GM19023 (cell line): ENCODE measurements around the gene B3GNT2.

ENCODE experiments used
- ATAC-seq: cut with Tn5 transposase; IDR thresholded peaks from one replicate; pipeline ENCODE4 v1.9.1; 2021; ENCODE audit warnings: mild to moderate bottlenecking, moderate library complexity; ENCODE audit not compliant: unreplicated experiment

The B3GNT2 gene

GRCh38 chr2:62202729-62203128 is 6.8 kb downstream of the B3GNT2 start:
- ATAC-seq = no peak

- ATAC-seq = no peak
Observed at GRCh38 chr2:62203459-62203858, 7.5 kb downstream of the B3GNT2 start.

DNA sequence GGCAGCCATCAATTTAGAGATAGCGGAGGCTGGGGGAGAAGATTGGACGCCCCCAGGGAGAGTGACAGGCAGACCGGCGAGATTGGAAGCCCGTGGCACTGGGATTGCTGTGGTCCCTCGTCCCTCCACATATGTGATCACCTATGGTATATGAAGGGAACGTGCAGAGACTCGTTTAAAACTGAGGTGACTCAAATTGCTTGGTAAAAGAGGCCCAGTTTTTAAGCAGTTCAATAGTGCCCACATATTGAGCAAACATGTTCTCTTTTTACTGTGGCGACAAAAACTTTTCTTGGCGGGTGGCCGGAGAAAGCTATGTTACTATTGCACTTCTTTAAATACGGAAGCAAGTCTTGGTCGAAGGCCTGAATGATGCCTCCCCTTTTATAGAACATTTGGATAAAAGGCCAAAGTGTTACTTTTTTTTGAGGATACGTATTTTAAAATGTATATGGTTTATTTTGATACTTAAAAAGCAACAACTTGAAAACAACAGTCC is 9.1 kb downstream of the B3GNT2 start:
- ATAC-seq = no peak

DNA sequence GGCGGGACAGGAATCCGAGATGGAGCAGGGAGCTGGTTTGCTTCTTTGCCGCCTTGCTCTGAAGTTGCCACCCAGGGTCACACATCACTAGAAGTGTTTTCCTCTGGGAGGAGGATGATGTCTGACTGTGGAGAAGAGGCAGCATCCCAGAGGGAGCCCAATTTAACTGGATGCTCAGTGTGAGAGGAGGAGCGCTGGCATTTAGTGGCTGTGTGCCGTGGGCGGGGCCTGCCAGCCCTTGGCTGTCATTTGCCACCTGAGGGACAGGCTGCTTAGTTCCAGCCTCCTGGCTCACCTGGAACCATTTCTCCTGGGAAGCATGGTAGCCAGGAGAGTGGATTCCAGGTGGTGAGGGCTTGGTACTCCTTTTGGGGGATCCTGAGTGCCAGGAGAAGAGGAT is 9.6 kb downstream of the B3GNT2 start:
- no peak for ATAC-seq

- ATAC-seq = no peak
Observed at GRCh38 chr2:62206024-62206423, 10.1 kb downstream of the B3GNT2 start.

- no peak for ATAC-seq
Observed at GRCh38 chr2:62207491-62207890, 11.6 kb downstream of the B3GNT2 start.

GRCh38 chr2:62208074-62208757 is 12.3 kb downstream of the B3GNT2 start:
- ATAC-seq = no peak

DNA sequence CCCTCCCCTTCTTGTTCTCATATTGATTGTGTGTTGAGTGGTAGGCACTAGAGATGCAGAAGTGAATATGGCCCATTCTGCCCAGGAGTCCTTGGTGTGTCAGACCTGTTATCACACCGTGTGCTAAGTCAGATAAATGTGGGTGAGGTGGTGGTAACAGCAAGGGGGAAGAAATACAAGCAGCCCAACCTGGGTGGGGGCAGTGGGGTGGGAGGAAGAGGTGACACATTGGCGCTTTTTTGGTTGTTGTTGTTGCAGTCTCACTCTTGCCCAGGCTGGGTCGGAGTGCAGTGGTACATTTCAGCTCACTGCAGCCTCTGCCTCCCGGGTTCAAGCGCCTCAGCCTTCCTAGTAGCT is 12.8 kb downstream of the B3GNT2 start:
- ATAC-seq = no peak

GRCh38 chr2:62209427-62209991 is 13.6 kb downstream of the B3GNT2 start:
- no peak for ATAC-seq

- no peak for ATAC-seq
Observed at GRCh38 chr2:62215306-62216064, 19.6 kb downstream of the B3GNT2 start.

GRCh38 chr2:62216113-62216512 is 20.2 kb downstream of the B3GNT2 start:
- no peak for ATAC-seq

DNA sequence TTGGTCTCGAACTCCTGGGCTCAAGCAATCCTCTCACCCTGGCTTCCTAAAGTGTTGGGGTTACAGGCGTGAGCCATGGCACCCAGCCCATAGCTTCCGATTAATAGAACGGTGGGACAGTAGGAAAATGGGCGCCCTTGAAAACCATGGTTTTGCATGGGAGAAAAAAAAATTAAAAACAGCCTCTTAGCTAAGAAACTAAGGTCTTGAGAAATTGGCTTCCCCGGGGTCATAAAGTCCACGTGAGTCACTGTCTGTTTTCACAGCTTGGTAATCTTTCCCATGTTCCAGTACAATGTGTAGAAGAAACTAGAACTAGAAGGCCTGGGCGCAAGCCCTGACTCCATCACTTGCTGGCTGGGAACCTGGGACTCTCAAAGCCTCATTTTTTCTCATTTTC is 20.7 kb downstream of the B3GNT2 start:
- no peak for ATAC-seq

- ATAC-seq = no peak
Observed at GRCh38 chr2:62217421-62217820, 21.5 kb downstream of the B3GNT2 start.

GRCh38 chr2:62217970-62218369 is 22.1 kb downstream of the B3GNT2 start:
- ATAC-seq = no peak

- ATAC-seq = no peak
Observed at GRCh38 chr2:62219407-62220159, 23.7 kb downstream of the B3GNT2 start.

- no peak for ATAC-seq
Observed at GRCh38 chr2:62221141-62221540, 25.2 kb downstream of the B3GNT2 start.

GRCh38 chr2:62222171-62222570 is 26.3 kb downstream of the B3GNT2 start:
- ATAC-seq = no peak

DNA sequence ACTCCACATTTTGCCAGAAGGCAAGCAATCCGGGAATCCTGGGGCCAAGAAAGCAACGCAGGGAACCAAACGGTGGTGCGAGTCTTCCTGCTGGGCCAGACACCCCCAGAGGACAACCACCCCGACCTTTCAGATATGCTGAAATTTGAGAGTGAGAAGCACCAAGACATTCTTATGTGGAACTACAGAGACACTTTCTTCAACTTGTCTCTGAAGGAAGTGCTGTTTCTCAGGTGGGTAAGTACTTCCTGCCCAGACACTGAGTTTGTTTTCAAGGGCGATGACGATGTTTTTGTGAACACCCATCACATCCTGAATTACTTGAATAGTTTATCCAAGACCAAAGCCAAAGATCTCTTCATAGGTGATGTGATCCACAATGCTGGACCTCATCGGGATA is 26.8 kb downstream of the B3GNT2 start:
- no peak for ATAC-seq

DNA sequence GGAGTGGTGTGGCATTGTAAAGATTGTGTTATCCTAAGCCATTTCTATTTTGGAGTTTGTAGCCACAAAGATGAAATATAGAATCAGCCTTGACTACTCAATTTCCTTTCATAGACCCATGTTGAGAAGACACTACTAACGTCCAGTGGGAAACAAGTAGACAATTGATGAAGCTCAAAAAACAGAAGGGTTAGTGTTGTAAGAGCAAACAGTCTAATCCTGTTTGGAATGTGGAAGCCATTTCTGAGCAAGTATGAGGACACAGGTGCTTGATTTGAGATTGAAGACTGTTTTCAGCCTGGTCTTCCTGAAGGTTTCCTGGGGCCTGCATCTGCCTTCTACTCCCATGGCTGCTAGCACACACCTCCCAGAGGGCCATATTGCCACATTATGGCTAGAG is 29.1 kb downstream of the B3GNT2 start:
- no peak for ATAC-seq

DNA sequence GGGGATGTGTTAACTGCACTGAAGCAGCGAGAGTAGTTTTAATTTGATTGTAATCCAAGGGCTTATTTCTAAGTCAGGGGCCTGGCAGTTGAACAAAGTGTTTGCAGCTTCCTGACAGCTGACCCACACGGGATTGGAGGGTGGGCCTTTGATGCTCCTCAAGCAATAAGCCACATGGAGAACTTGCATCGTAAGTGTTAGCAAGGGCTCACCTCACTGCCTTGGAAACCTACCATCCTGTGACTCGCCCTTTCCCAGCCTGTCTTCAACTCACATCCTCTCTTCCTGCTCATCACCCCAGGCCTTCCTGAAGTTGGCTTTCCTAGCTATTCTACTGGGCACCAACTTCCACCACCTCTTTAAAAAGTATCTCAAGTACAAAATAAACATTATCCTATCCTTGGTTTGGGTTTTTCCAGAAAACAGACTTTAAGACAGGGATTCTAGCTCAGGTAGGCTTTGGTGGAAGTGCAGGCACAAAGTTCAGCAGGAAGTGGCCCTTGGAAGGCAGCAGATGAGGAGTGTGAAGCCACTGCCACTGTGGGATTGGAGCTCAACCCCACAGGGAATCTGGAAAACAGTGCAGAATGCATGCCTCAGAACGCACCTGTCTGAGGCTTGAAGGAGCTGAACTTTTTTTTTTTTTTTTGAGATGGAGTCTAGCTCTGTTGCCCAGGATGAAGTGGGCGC is 31.6 kb downstream of the B3GNT2 start:
- ATAC-seq = no peak

DNA sequence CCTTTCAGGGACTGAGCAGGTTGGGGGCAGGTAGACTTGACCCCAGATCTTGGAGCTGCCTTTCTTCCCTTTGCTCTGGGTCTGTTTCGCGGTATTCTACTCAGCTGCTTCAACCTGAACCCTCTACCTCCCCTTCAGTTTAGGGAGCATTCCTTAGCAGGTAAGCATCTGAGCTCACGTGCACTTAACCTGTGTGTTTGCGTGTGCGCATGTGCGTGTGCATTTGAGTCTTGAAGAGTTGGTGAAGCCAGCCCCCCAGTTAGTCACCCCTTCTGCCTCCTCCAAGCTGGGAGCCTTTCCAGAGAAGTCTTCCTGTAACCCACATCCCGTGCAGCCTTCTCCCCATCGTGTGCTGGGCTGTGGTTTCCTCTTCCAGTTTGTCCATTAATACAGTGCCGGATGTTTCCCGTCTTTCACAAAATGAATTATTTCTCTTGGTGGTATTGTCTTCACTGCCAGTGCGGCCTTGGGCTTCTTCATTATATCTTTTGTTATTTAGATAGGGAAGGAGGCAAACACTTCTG is 33.2 kb downstream of the B3GNT2 start:
- ATAC-seq = no peak
